Erythroblast (primary cell): Measurements from ENCODE around the gene ATP6V1G3.

Experiments used
- GATA1 ChIP-seq: IDR thresholded peaks from 2 replicates; pipeline ENCODE4 v1.6.1; 2011; ENCODE audit warnings: low read depth, mild to moderate bottlenecking, control low read depth, low read length, moderate library complexity
- POLR2A ChIP-seq: IDR thresholded peaks from 2 replicates; pipeline ENCODE4 v1.6.1; 2011; ENCODE audit warnings: mild to moderate bottlenecking, low read length

DNA sequence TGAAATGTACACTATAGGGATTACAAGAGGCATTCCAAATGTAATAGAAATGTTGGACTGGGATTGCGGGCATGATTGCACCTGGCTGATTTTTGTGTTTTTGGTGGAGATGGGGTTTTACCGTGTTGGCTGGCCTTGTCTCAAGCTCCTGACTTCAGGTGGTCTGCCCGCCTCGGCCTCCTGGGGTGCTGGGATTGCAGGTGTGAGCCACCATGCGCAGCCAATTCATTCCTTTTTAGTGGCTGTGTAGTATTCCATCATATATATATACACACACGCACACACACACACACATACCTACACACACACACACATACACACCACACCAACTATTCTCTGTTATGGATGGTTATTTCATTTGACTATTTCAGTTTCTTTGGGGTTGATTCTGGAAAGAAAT lies 4.7 kb upstream of the ATP6V1G3 start:
- TF ChIP-seq POLR2A (no peak), GATA1 (no peak)
